ENCODE measurements around the gene GNAQ.

DNA sequence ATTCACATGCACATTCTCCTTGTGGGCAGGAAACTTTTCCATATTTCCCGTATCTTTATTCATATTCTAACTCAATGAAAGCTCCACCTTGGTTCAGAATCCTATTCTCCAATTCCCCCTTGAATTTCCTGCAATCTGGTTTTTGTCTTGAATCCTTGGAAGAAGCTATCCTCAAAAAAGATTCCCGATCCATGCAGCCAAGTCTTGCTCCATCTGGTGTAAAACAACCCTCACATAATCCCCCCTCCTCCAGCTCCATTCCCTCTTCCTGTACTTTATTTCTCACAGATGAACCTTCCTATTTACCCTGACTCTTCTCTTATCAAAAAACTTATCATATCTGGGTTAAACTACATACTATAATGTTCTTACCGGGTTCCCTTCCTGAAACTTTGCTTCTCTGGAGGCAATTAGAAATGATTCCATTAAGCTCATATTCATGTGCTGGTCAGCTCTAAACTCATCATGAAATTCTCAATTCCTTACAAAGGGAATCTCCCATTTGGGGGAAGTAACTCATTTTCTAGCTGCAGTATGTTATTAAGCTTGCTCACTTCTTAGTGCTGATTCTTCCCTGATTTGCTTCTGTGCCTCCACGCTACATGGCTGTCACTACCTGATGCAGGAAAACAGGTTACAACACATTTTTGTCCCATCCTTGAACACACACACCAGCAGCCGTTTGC lies 81.7 kb downstream of the GNAQ start:
- TF ChIP-seq, protein P1, sequence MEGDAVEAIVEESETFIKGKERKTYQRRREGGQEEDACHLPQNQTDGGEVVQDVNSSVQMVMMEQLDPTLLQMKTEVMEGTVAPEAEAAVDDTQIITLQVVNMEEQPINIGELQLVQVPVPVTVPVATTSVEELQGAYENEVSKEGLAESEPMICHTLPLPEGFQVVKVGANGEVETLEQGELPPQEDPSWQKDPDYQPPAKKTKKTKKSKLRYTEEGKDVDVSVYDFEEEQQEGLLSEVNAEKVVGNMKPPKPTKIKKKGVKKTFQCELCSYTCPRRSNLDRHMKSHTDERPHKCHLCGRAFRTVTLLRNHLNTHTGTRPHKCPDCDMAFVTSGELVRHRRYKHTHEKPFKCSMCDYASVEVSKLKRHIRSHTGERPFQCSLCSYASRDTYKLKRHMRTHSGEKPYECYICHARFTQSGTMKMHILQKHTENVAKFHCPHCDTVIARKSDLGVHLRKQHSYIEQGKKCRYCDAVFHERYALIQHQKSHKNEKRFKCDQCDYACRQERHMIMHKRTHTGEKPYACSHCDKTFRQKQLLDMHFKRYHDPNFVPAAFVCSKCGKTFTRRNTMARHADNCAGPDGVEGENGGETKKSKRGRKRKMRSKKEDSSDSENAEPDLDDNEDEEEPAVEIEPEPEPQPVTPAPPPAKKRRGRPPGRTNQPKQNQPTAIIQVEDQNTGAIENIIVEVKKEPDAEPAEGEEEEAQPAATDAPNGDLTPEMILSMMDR (conservative IDR thresholded peaks at IDR 0.05), result no peak
- TF ChIP-seq ZFX (IDR thresholded peaks at IDR 0.05), result no peak
